Panc1 (cell line): ENCODE results near the gene CARD8. TPM values are rescaled to one million over a fixed set of nuclear protein-coding genes. Genes with fewer than 3 reads are reported as not detected.

Source experiments
- ATAC-seq: fragments of 200-7000 bp; cut with Tn5 transposase; 2 replicates; pipeline ENCODE4 v1.9.1; 2020; ENCODE audit warnings: mild to moderate bottlenecking, moderate library complexity
- BruUV-seq: library from RNA; stranded (reverse); fragments of 400-500 nt; replicated peaks from 2 replicates; lab custom pipeline; 2021; lab: Mats Ljungman, UMichigan
- CTCF ChIA-PET: fragments of 300-600 bp; sonication (Branson Sonifier 250); formaldehyde crosslinking; loops from one replicate; lab custom pipeline; 2022; ENCODE audit warnings: antibody characterized with exemption; lab: Charles Lee
- POLR2A ChIA-PET: fragments of 300-600 bp; sonication (Branson Sonifier 250); formaldehyde crosslinking; loops from one replicate; lab custom pipeline; 2022; ENCODE audit warnings: antibody characterized with exemption; lab: Charles Lee
- DNase-seq: peaks from one replicate; pipeline ENCODE4 v3.0.0-alpha.2; 2010; ENCODE audit warnings: low read depth, low spot score
- H3K27ac ChIP-seq: 2 replicates; pipeline ENCODE4 v1.5.1; 2011; ENCODE audit warnings: mild to moderate bottlenecking, low read length, inconsistent platforms
- H3K27me3 ChIP-seq: fragments of 200-500 bp; sonication (Bioruptor generic); 2 replicates; pipeline ENCODE4 v1.6.0; 2014; ENCODE audit warnings: low read length, inconsistent platforms; ENCODE audit not compliant: control insufficient read depth, insufficient read depth
- H3K36me3 ChIP-seq: fragments of 200-500 bp; sonication (Bioruptor generic); 2 replicates; pipeline ENCODE4 v1.5.1; 2014; ENCODE audit warnings: inconsistent platforms, mild to moderate bottlenecking, low read length, moderate library complexity; ENCODE audit not compliant: control insufficient read depth, insufficient read depth
- H3K4me1 ChIP-seq: 2 replicates; pipeline ENCODE4 v1.5.1; 2011; ENCODE audit warnings: inconsistent platforms, mild to moderate bottlenecking, low read length, moderate library complexity; ENCODE audit not compliant: control insufficient read depth, insufficient read depth
- H3K4me3 ChIP-seq, 2 experiments: 2 replicates each; pipeline ENCODE4 v1.5.1; 2011 to 2012; ENCODE audit warnings: low read depth in 2 of 2, low read length in 2 of 2, mild to moderate bottlenecking in 2 of 2, inconsistent platforms in 1 of 2, moderate library complexity in 1 of 2
- H3K9me3 ChIP-seq: fragments of 200-500 bp; sonication (Bioruptor generic); 2 replicates; pipeline ENCODE4 v1.5.1; 2014; ENCODE audit warnings: low read depth, mild to moderate bottlenecking, inconsistent platforms, low read length, moderate library complexity; ENCODE audit not compliant: control insufficient read depth, insufficient read depth
- POLR2AphosphoS5 ChIP-seq: IDR thresholded peaks from 2 replicates; pipeline ENCODE4 v1.6.1; 2012; ENCODE audit warnings: mild to moderate bottlenecking, low read depth, low read length, moderate library complexity
- SIN3A ChIP-seq: IDR thresholded peaks from 2 replicates; pipeline ENCODE4 v1.6.1; 2012; ENCODE audit warnings: low read depth, mild to moderate bottlenecking, low read length, moderate library complexity, borderline replicate concordance; ENCODE audit not compliant: insufficient read depth
- TCF7L2 ChIP-seq: IDR thresholded peaks from 2 replicates; pipeline ENCODE4 v1.6.1; 2011; ENCODE audit warnings: mild to moderate bottlenecking, low read depth, low read length, inconsistent platforms
- in situ Hi-C: cut with HindIII; loops from 2 replicates; pipeline ENCODE4 v1.10.0; 2016; ENCODE audit warnings: low sequenced_read_pairs, low pct_unique_long_range_greater_than_20kb
- intact Hi-C: fragments of 100-400 bp; cut with micrococcal nuclease; formaldehyde crosslinking; loops from one replicate; pipeline ENCODE4 v1.10.0; 2022; ENCODE audit not compliant: unreplicated experiment
- total RNA-seq: library from RNA; stranded (reverse); gene quantifications from one replicate; pipeline ENCODE4 v1.2.1, GENCODE V29; 2021; ENCODE audit not compliant: unreplicated experiment
- TF ChIP-seq, protein P1 (sequence below): fragments of 450-650 bp; IDR thresholded peaks from 2 replicates; pipeline ENCODE4 v1.5.1; 2017; ENCODE audit warnings: mild to moderate bottlenecking
- TF ChIP-seq, protein P2 (sequence below), 2 experiments: IDR thresholded peaks; 2 replicates each; pipeline ENCODE4 v1.6.1; 2011 to 2012; ENCODE audit warnings: low read depth in 2 of 2, control low read depth in 1 of 2, low read length in 1 of 2, mild to moderate bottlenecking in 1 of 2, moderate library complexity in 1 of 2; ENCODE audit not compliant: insufficient read depth in 1 of 2

CARD8 gene
- total RNA-seq, 1 experiment from 2014 or later = 19.9 TPM

- no peaks in the 10 kb centered on the region for H3K4me1 ChIP-seq
- H3K27me3 ChIP-seq = no peaks in the 10 kb centered on the region
- ChIA-PET CTCF (no interaction called here), POLR2A (no interaction called here)
- ATAC-seq (no peak), DNase-seq (no peak)
- BruUV-seq = no TSS peak
- TF ChIP-seq, protein P1, sequence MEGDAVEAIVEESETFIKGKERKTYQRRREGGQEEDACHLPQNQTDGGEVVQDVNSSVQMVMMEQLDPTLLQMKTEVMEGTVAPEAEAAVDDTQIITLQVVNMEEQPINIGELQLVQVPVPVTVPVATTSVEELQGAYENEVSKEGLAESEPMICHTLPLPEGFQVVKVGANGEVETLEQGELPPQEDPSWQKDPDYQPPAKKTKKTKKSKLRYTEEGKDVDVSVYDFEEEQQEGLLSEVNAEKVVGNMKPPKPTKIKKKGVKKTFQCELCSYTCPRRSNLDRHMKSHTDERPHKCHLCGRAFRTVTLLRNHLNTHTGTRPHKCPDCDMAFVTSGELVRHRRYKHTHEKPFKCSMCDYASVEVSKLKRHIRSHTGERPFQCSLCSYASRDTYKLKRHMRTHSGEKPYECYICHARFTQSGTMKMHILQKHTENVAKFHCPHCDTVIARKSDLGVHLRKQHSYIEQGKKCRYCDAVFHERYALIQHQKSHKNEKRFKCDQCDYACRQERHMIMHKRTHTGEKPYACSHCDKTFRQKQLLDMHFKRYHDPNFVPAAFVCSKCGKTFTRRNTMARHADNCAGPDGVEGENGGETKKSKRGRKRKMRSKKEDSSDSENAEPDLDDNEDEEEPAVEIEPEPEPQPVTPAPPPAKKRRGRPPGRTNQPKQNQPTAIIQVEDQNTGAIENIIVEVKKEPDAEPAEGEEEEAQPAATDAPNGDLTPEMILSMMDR = no peak
- TF ChIP-seq TCF7L2 (no peak), SIN3A (no peak), POLR2AphosphoS5 (no peak)
- TF ChIP-seq, protein P2, sequence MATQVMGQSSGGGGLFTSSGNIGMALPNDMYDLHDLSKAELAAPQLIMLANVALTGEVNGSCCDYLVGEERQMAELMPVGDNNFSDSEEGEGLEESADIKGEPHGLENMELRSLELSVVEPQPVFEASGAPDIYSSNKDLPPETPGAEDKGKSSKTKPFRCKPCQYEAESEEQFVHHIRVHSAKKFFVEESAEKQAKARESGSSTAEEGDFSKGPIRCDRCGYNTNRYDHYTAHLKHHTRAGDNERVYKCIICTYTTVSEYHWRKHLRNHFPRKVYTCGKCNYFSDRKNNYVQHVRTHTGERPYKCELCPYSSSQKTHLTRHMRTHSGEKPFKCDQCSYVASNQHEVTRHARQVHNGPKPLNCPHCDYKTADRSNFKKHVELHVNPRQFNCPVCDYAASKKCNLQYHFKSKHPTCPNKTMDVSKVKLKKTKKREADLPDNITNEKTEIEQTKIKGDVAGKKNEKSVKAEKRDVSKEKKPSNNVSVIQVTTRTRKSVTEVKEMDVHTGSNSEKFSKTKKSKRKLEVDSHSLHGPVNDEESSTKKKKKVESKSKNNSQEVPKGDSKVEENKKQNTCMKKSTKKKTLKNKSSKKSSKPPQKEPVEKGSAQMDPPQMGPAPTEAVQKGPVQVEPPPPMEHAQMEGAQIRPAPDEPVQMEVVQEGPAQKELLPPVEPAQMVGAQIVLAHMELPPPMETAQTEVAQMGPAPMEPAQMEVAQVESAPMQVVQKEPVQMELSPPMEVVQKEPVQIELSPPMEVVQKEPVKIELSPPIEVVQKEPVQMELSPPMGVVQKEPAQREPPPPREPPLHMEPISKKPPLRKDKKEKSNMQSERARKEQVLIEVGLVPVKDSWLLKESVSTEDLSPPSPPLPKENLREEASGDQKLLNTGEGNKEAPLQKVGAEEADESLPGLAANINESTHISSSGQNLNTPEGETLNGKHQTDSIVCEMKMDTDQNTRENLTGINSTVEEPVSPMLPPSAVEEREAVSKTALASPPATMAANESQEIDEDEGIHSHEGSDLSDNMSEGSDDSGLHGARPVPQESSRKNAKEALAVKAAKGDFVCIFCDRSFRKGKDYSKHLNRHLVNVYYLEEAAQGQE (IDR thresholded peaks at IDR 0.05; ENCODE audit: insufficient read depth in 1 of 2, low read depth in 2 of 2, low read length in 1 of 2) = no peak
- no peak overlapping the region for H3K27ac ChIP-seq
- H3K36me3 ChIP-seq = no peaks in the 10 kb centered on the region
- in situ Hi-C loops = no loop called here
- no peaks in the 10 kb centered on the region for H3K9me3 ChIP-seq
- intact Hi-C loops = no loop called here
- no peak overlapping the region for H3K4me3 ChIP-seq
Measured at GRCh38 chr19:48194844-48195830, 60.6 kb downstream of the CARD8 start.

GRCh38 chr19:48194041-48194843 lies 61.5 kb downstream of the CARD8 start:
- POLR2A ChIA-PET = interaction anchor here (0.6 kb wide), 1 partner anchor 157 kb away, joined by 3 read pairs; no protein-coding TSS in a partner anchor
- ATAC-seq = no peak
- no peaks in the 10 kb centered on the region for H3K36me3 ChIP-seq
- H3K4me3 ChIP-seq = no peak overlapping the region
- no peaks in the 10 kb centered on the region for H3K27me3 ChIP-seq
- intact Hi-C loops (no loop called here), in situ Hi-C loops (no loop called here)
- no peak for TF ChIP-seq SIN3A
- TF ChIP-seq, protein P1 = peak; percentile 73
- TF ChIP-seq, protein P2 (IDR thresholded peaks at IDR 0.05; ENCODE audit: insufficient read depth in 1 of 2, low read depth in 2 of 2, low read length in 1 of 2) = no peak
- no peaks in the 10 kb centered on the region for H3K4me1 ChIP-seq
- no TSS peak for BruUV-seq
- no peaks in the 10 kb centered on the region for H3K9me3 ChIP-seq
- no peak for DNase-seq
- CTCF ChIA-PET = interaction anchor here (0.5 to 1.1 kb wide), 2 partner anchors 9 to 24 kb away, joined by 3 read pairs; no protein-coding TSS in a partner anchor
- H3K27ac ChIP-seq = no peak overlapping the region
